Neural cell (in vitro differentiated cells): ENCODE measurements around the gene NFIB. TPM values are rescaled to one million over a fixed set of nuclear protein-coding genes. Genes with fewer than 3 reads are reported as not detected.

Source experiments
- H2AFZ ChIP-seq: fragments of 200-600, 300-800 bp; sonication (generic), shearing (Covaris generic); 2 replicates; pipeline ENCODE4 v1.6.0; 2014; ENCODE audit warnings: low read depth, mild to moderate bottlenecking, antibody characterized with exemption, low read length, moderate library complexity
- H3F3A ChIP-seq: fragments of 200-600 bp; shearing (Covaris generic); 2 replicates; pipeline ENCODE4 v1.6.1; 2016; ENCODE audit warnings: mild to moderate bottlenecking, moderate library complexity, mixed read lengths, antibody characterized with exemption, low read length; ENCODE audit not compliant: insufficient read depth, poor library complexity, severe bottlenecking
- H3K27ac ChIP-seq: fragments of 200-600, 300-800 bp; sonication (generic), shearing (Covaris generic); 2 replicates; pipeline ENCODE4 v1.5.1; 2014; ENCODE audit warnings: mild to moderate bottlenecking, low read length, moderate library complexity
- H3K27me3 ChIP-seq: fragments of 300-800, 200-600 bp; sonication (generic), shearing (Covaris generic); 2 replicates; pipeline ENCODE4 v1.6.0; 2014; ENCODE audit warnings: mild to moderate bottlenecking, low read depth, low read length, moderate library complexity; ENCODE audit not compliant: insufficient read depth
- H3K36me3 ChIP-seq: fragments of 300-800, 200-600 bp; sonication (generic), shearing (Covaris generic); 2 replicates; pipeline ENCODE4 v1.5.1; 2014; ENCODE audit warnings: mild to moderate bottlenecking, antibody characterized with exemption, low read length, moderate library complexity; ENCODE audit not compliant: insufficient read depth
- H3K4me2 ChIP-seq: fragments of 300-800, 200-600 bp; sonication (generic), shearing (Covaris generic); 2 replicates; pipeline ENCODE4 v1.6.0; 2014; ENCODE audit warnings: mild to moderate bottlenecking, low read length
- H3K4me3 ChIP-seq: fragments of 300-800, 200-600 bp; sonication (generic), shearing (Covaris generic); 2 replicates; pipeline ENCODE4 v1.5.1; 2014; ENCODE audit warnings: mild to moderate bottlenecking, low read length, moderate library complexity
- H3K79me2 ChIP-seq: fragments of 200-600 bp; shearing (Covaris generic); replicated peaks from 2 replicates; pipeline ENCODE4 v1.6.0; 2014; ENCODE audit warnings: mild to moderate bottlenecking, low read length, moderate library complexity; ENCODE audit not compliant: insufficient read depth
- H3K9ac ChIP-seq: fragments of 300-800, 200-600 bp; sonication (generic), shearing (Covaris generic); 2 replicates; pipeline ENCODE4 v1.6.1; 2016; ENCODE audit warnings: mild to moderate bottlenecking, low read length, mixed read lengths
- H3K9me2 ChIP-seq: fragments of 200-600 bp; shearing (Covaris generic); 2 replicates; pipeline ENCODE4 v1.6.1; 2016; ENCODE audit warnings: mild to moderate bottlenecking, low read length, mixed read lengths; ENCODE audit not compliant: insufficient read depth
- H3K9me3 ChIP-seq: fragments of 200-600, 300-800 bp; sonication (generic), shearing (Covaris generic); 2 replicates; pipeline ENCODE4 v1.6.1; 2016; ENCODE audit warnings: mild to moderate bottlenecking, mixed run types, low read length, moderate library complexity, mixed read lengths
- H4K20me1 ChIP-seq: fragments of 200-600 bp; shearing (Covaris generic); 2 replicates; pipeline ENCODE4 v1.6.1; 2016; ENCODE audit warnings: mild to moderate bottlenecking, mixed run types; ENCODE audit not compliant: insufficient read depth
- EP300 ChIP-seq: fragments of 450-650 bp; conservative IDR thresholded peaks from 2 replicates; pipeline ENCODE4 v1.6.1; 2014; ENCODE audit warnings: antibody characterized with exemption, mild to moderate bottlenecking, moderate library complexity; ENCODE audit not compliant: poor library complexity, severe bottlenecking
- EZH2 ChIP-seq: fragments of 200-600, 300-800 bp; shearing (Covaris generic), sonication (generic); IDR thresholded peaks from 2 replicates; pipeline ENCODE4 v1.6.1; 2014; ENCODE audit warnings: antibody characterized with exemption, low read length, borderline replicate concordance, mild to moderate bottlenecking; ENCODE audit not compliant: insufficient read depth, poor library complexity, severe bottlenecking
- MXI1 ChIP-seq: fragments of 450-650 bp; conservative IDR thresholded peaks from 2 replicates; pipeline ENCODE4 v1.6.1; 2014; ENCODE audit warnings: antibody characterized with exemption, mild to moderate bottlenecking; ENCODE audit not compliant: poor library complexity, severe bottlenecking
- POLR2AphosphoS5 ChIP-seq: IDR thresholded peaks from 2 replicates; pipeline ENCODE4 v1.6.1; 2012
- RAD21 ChIP-seq: fragments of 450-650 bp; conservative IDR thresholded peaks from 2 replicates; pipeline ENCODE4 v1.6.1; 2014; ENCODE audit warnings: antibody characterized with exemption, mild to moderate bottlenecking, moderate library complexity
- SMC3 ChIP-seq: fragments of 450-650 bp; conservative IDR thresholded peaks from 2 replicates; pipeline ENCODE4 v1.6.1; 2014; ENCODE audit warnings: antibody characterized with exemption, mild to moderate bottlenecking, moderate library complexity; ENCODE audit not compliant: poor library complexity
- TAF1 ChIP-seq: IDR thresholded peaks from 2 replicates; pipeline ENCODE4 v1.6.1; 2012; ENCODE audit warnings: low read depth
- polyA plus RNA-seq: library from polyadenylated mRNA; depleted of rRNA; stranded (reverse); fragments of >200 nt; gene quantifications from 2 replicates; pipeline ENCODE4 v1.2.3, GENCODE V29; 2014
- TF ChIP-seq, protein P1 (sequence below): IDR thresholded peaks from 2 replicates; pipeline ENCODE4 v1.6.1; 2012; ENCODE audit warnings: borderline replicate concordance
- TF ChIP-seq, protein P2 (sequence below): fragments of 450-650 bp; IDR thresholded peaks from 2 replicates; pipeline ENCODE4 v1.5.1; 2014; ENCODE audit warnings: antibody characterized with exemption, mild to moderate bottlenecking, moderate library complexity; ENCODE audit not compliant: poor library complexity, severe bottlenecking

NFIB gene
- polyA plus RNA-seq, 1 donor from 2014 or later: 0.73 TPM

DNA sequence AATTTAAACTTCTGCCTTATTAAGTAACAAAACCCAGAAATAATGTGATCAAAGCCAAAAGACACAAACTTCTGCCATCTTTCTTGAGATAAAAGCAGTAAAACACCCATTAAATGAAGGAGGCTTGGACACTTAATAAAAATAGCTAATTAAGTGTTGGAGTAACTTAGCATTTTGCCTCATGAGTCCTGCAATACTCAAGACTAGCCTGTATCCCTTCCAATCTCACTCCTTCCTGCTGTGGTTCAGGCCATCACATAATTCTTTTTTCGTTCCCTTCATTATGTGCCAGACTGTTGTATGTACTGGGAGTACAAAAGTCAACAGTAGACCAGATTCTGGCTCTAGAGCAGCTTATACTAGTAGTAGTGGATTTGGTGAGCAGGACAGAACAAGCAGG, 250.2 kb downstream of the NFIB start:
- no peak overlapping the region for H3K4me2 ChIP-seq
- no peaks in the 10 kb centered on the region for H3K36me3 ChIP-seq
- H4K20me1 ChIP-seq: no peaks in the 10 kb centered on the region
- no peak overlapping the region for H2AFZ ChIP-seq
- H3K27me3 ChIP-seq: no peaks in the 10 kb centered on the region
- no peaks in the 10 kb centered on the region for H3F3A ChIP-seq
- no peaks in the 10 kb centered on the region for H3K79me2 ChIP-seq
- no peaks in the 10 kb centered on the region for H3K9me3 ChIP-seq
- no peak overlapping the region for H3K27ac ChIP-seq
- H3K9me2 ChIP-seq: no peaks in the 10 kb centered on the region
- no peak for TF ChIP-seq MXI1
- no peak for TF ChIP-seq TAF1
- no peak for TF ChIP-seq EZH2
- TF ChIP-seq POLR2AphosphoS5: no peak
- TF ChIP-seq RAD21: no peak
- no peak for TF ChIP-seq EP300
- TF ChIP-seq, protein P1, sequence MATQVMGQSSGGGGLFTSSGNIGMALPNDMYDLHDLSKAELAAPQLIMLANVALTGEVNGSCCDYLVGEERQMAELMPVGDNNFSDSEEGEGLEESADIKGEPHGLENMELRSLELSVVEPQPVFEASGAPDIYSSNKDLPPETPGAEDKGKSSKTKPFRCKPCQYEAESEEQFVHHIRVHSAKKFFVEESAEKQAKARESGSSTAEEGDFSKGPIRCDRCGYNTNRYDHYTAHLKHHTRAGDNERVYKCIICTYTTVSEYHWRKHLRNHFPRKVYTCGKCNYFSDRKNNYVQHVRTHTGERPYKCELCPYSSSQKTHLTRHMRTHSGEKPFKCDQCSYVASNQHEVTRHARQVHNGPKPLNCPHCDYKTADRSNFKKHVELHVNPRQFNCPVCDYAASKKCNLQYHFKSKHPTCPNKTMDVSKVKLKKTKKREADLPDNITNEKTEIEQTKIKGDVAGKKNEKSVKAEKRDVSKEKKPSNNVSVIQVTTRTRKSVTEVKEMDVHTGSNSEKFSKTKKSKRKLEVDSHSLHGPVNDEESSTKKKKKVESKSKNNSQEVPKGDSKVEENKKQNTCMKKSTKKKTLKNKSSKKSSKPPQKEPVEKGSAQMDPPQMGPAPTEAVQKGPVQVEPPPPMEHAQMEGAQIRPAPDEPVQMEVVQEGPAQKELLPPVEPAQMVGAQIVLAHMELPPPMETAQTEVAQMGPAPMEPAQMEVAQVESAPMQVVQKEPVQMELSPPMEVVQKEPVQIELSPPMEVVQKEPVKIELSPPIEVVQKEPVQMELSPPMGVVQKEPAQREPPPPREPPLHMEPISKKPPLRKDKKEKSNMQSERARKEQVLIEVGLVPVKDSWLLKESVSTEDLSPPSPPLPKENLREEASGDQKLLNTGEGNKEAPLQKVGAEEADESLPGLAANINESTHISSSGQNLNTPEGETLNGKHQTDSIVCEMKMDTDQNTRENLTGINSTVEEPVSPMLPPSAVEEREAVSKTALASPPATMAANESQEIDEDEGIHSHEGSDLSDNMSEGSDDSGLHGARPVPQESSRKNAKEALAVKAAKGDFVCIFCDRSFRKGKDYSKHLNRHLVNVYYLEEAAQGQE: no peak
- TF ChIP-seq, protein P2, sequence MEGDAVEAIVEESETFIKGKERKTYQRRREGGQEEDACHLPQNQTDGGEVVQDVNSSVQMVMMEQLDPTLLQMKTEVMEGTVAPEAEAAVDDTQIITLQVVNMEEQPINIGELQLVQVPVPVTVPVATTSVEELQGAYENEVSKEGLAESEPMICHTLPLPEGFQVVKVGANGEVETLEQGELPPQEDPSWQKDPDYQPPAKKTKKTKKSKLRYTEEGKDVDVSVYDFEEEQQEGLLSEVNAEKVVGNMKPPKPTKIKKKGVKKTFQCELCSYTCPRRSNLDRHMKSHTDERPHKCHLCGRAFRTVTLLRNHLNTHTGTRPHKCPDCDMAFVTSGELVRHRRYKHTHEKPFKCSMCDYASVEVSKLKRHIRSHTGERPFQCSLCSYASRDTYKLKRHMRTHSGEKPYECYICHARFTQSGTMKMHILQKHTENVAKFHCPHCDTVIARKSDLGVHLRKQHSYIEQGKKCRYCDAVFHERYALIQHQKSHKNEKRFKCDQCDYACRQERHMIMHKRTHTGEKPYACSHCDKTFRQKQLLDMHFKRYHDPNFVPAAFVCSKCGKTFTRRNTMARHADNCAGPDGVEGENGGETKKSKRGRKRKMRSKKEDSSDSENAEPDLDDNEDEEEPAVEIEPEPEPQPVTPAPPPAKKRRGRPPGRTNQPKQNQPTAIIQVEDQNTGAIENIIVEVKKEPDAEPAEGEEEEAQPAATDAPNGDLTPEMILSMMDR: no peak
- no peak overlapping the region for H3K4me3 ChIP-seq
- H3K9ac ChIP-seq: no peak overlapping the region

DNA sequence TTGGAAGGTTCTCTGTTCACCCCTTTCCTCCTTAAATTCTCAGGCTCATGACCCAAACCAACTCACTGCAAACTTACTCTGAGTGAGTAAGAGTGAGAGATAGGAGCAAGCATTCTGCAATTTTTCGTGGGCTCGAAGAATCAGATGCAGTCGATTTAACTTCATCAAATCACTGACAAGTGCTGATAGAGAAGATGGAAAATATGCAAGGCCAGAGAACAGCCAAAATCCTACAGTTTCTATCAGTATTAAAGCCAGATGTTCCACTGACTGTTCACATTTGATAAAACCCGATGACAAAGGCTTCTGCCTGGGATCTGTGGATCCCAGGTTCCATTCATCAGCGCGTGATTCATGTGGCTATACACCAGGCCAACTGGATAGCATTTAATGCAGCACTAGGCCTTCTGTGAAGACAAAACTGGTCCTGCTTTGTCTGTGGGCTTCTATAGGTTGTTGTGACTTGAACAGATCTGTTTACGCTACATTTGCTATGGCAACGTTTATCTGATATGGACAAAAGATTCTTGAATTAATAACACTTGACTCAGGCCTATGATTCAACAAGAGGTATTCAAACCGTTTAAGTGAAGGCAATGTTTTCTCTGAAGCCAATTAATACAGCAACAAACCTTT, 251.2 kb downstream of the NFIB start:
- Histone ChIP-seq H3K4me3 (no peak overlapping the region), H3K4me2 (no peak overlapping the region), H2AFZ (no peak overlapping the region), H3K79me2 (no peaks in the 10 kb centered on the region), H3K36me3 (no peaks in the 10 kb centered on the region), H3K9ac (no peak overlapping the region), H3F3A (no peaks in the 10 kb centered on the region), H3K9me2 (no peaks in the 10 kb centered on the region), H4K20me1 (no peaks in the 10 kb centered on the region), H3K9me3 (no peaks in the 10 kb centered on the region), H3K27me3 (no peaks in the 10 kb centered on the region), H3K27ac (no peak overlapping the region)
- TF ChIP-seq POLR2AphosphoS5: no peak
- no peak for TF ChIP-seq TAF1
- TF ChIP-seq EZH2: no peak
- TF ChIP-seq, protein P2: no peak
- TF ChIP-seq MXI1: no peak
- TF ChIP-seq RAD21: no peak
- TF ChIP-seq SMC3: no peak
- TF ChIP-seq, protein P1: no peak
